K562 (cell line): ENCODE results near the gene INPP4B. TPM values are rescaled to one million over a fixed set of nuclear protein-coding genes. Genes with fewer than 3 reads are reported as not detected.

Source experiments
- ATAC-seq: fragments of 200-7000 bp; cut with Tn5 transposase; 3 replicates; pipeline ENCODE4 v1.9.1; 2020; ENCODE audit warnings: moderate library complexity
- BruUV-seq: library from RNA; stranded (reverse); fragments of 400-500 nt; replicated peaks from 2 replicates; lab custom pipeline; 2021; lab: Mats Ljungman, UMichigan
- CTCF ChIA-PET: fragments of 300-600 bp; formaldehyde crosslinking; extraction: SDS; loops from one replicate; lab custom pipeline; 2021; ENCODE audit warnings: low intra/inter-chr PET ratio; lab: Yijun Ruan, JAX
- POLR2A ChIA-PET: fragments of 300-600, 350-650 bp; sonication (Branson Sonifier 250); formaldehyde crosslinking; extraction: SDS; loops from one replicate; lab custom pipeline; 2021; ENCODE audit warnings: antibody characterized with exemption, inconsistent platforms; lab: Yijun Ruan, JAX
- DNase-seq, 4 experiments: peaks; one replicate each; pipeline versions ENCODE4 v3.0.0 to v3.0.0-alpha.2; 2011 to 2018; ENCODE audit warnings: low spot score in 3 of 4, mixed read lengths in 3 of 4; ENCODE audit errors: extremely low read depth in 1 of 4
- FAIRE-seq: peaks from 2 replicates; lab custom pipeline; 2011; peaks lifted over from hg19 to GRCh38; lab: Jason Lieb, UNC
- H2AFZ ChIP-seq: 2 replicates; pipeline ENCODE4 v1.6.0; 2011; ENCODE audit warnings: low read depth, low read length, control low read depth, inconsistent platforms
- H3K27ac ChIP-seq: fragments of 200-600 bp; 3 replicates; pipeline ENCODE4 v1.8.0; 2011; ENCODE audit warnings: low read depth, mild to moderate bottlenecking, control low read depth, inconsistent platforms, low read length, moderate library complexity, mixed read lengths; ENCODE audit errors: extremely low read depth
- H3K27me3 ChIP-seq, 2 experiments: fragments of 300-600 bp in 1 of 2; 2 replicates in 1 of 2; 3 replicates in 1 of 2; pipeline versions ENCODE4 v1.6.0 to v1.8.0; 2011; ENCODE audit warnings: inconsistent platforms in 2 of 2, low read length in 2 of 2, mild to moderate bottlenecking in 1 of 2, mixed read lengths in 1 of 2, moderate library complexity in 1 of 2; ENCODE audit not compliant: control insufficient read depth in 2 of 2, insufficient read depth in 2 of 2
- H3K36me3 ChIP-seq: fragments of 300-600 bp; 3 replicates; pipeline ENCODE4 v1.8.0; 2011; ENCODE audit warnings: mild to moderate bottlenecking, low read length, inconsistent platforms; ENCODE audit not compliant: control insufficient read depth, insufficient read depth
- H3K4me1 ChIP-seq, 2 experiments: fragments of 200-600 bp in 1 of 2; replicated peaks in 1 of 2; 2 replicates in 1 of 2; 3 replicates in 1 of 2; pipeline versions ENCODE4 v1.5.1 to v1.8.0; 2011; ENCODE audit warnings: inconsistent platforms in 2 of 2, low read length in 2 of 2, mild to moderate bottlenecking in 1 of 2, mixed read lengths in 1 of 2, moderate library complexity in 1 of 2; ENCODE audit not compliant: control insufficient read depth in 2 of 2, insufficient read depth in 2 of 2
- H3K4me2 ChIP-seq: 2 replicates; pipeline ENCODE4 v1.6.1; 2011; ENCODE audit warnings: low read length, control low read depth, inconsistent platforms, mixed read lengths; ENCODE audit not compliant: insufficient read depth
- H3K4me3 ChIP-seq: fragments of 200-600 bp; sonication (generic), shearing (Covaris generic); 2 replicates; pipeline ENCODE4 v1.5.1; 2016; ENCODE audit warnings: control low read depth, inconsistent platforms
- H3K79me2 ChIP-seq: fragments of 200-600 bp; 3 replicates; pipeline ENCODE4 v1.8.0; 2011; ENCODE audit warnings: low read length, inconsistent platforms; ENCODE audit not compliant: control insufficient read depth, insufficient read depth
- H3K9ac ChIP-seq, 2 experiments: 2 replicates each; pipeline versions ENCODE4 v1.6.0 to v1.6.1; 2011; ENCODE audit warnings: low read depth in 2 of 2, low read length in 2 of 2, control low read depth in 1 of 2, inconsistent platforms in 1 of 2, mild to moderate bottlenecking in 1 of 2, mixed read lengths in 1 of 2; ENCODE audit not compliant: insufficient read depth in 1 of 2
- H3K9me1 ChIP-seq: one replicate; pipeline ENCODE4 v1.6.0; 2011; ENCODE audit warnings: inconsistent platforms, mild to moderate bottlenecking, low read length, moderate library complexity; ENCODE audit not compliant: control insufficient read depth, insufficient read depth
- H3K9me3 ChIP-seq: replicated peaks from 2 replicates; pipeline ENCODE4 v1.5.1; 2011; ENCODE audit warnings: low read depth, low read length, inconsistent platforms; ENCODE audit not compliant: control insufficient read depth, insufficient read depth
- H4K20me1 ChIP-seq: replicated peaks from 2 replicates; pipeline ENCODE4 v1.6.1; 2011; ENCODE audit warnings: low read length, inconsistent platforms, mixed read lengths; ENCODE audit not compliant: control insufficient read depth, insufficient read depth
- BMI1 ChIP-seq: fragments of 150-350 bp; IDR thresholded peaks from 2 replicates; pipeline ENCODE4 v1.6.1; 2014; ENCODE audit warnings: low read length
- CC2D1A ChIP-seq: fragments of 450-650 bp; IDR thresholded peaks from 2 replicates; pipeline ENCODE4 v1.6.1; 2017; ENCODE audit warnings: mild to moderate bottlenecking
- ETV1 ChIP-seq: fragments of 450-650 bp; conservative IDR thresholded peaks from 2 replicates; pipeline ENCODE4 v1.6.1; 2016; ENCODE audit warnings: missing genetic modification characterization, control low read depth, low read depth, missing compliant biosample characterization
- EWSR1 ChIP-seq: fragments of 450-650 bp; IDR thresholded peaks from 2 replicates; pipeline ENCODE4 v1.6.1; 2018; ENCODE audit warnings: borderline replicate concordance, mild to moderate bottlenecking, low read depth, moderate library complexity; ENCODE audit not compliant: partially characterized antibody
- EZH2 ChIP-seq: IDR thresholded peaks from 2 replicates; pipeline ENCODE4 v1.6.1; 2012; ENCODE audit warnings: low read depth, mild to moderate bottlenecking, inconsistent platforms, low read length, borderline replicate concordance
- GABPB1 ChIP-seq: sonication (generic); formaldehyde crosslinking; IDR thresholded peaks from 2 replicates; pipeline ENCODE4 v1.8.0; 2022; ENCODE audit warnings: mild to moderate bottlenecking, missing genetic modification reagents
- HMBOX1 ChIP-seq: sonication (generic); IDR thresholded peaks from 2 replicates; pipeline ENCODE4 v1.6.1; 2016
- KHSRP ChIP-seq: fragments of 450-650 bp; IDR thresholded peaks from 2 replicates; pipeline ENCODE4 v1.6.1; 2017
- MEF2A ChIP-seq: IDR thresholded peaks from 2 replicates; pipeline ENCODE4 v1.6.1; 2011; ENCODE audit warnings: low read depth, mild to moderate bottlenecking, low read length, moderate library complexity; ENCODE audit not compliant: control insufficient read depth
- NFATC3 ChIP-seq: fragments of 450-650 bp; IDR thresholded peaks from 2 replicates; pipeline ENCODE4 v1.6.1; 2017; ENCODE audit warnings: mild to moderate bottlenecking
- TBL1XR1 ChIP-seq, 2 experiments: IDR thresholded peaks; 2 replicates each; pipeline ENCODE4 v1.6.1; 2012; ENCODE audit warnings: improper control_type of control experiment in 2 of 2, low read length in 2 of 2, mild to moderate bottlenecking in 1 of 2
- ZNF561 ChIP-seq: fragments of 450-650 bp; formaldehyde crosslinking; conservative IDR thresholded peaks from 2 replicates; pipeline ENCODE4 v1.4.0; 2020; ENCODE audit warnings: mild to moderate bottlenecking, moderate library complexity
- WGBS: fragments of 100-300 bp; shearing (Covaris generic); methylation state at CpG from one replicate; pipeline ENCODE4 v1.1.6; 2016; ENCODE audit warnings: low coverage, mixed read lengths; ENCODE audit not compliant: insufficient coverage; ENCODE audit errors: missing lambda C conversion rate; 5-methylcytosine and 5-hydroxymethylcytosine counted together
- in situ Hi-C: fragments of 300-500 bp; cut with MboI; formaldehyde crosslinking; loops from 4 replicates; pipeline ENCODE4 v1.15.0; 2018; ENCODE audit warnings: inconsistent platforms, mixed read lengths
- intact Hi-C: fragments of 100-400 bp; cut with micrococcal nuclease; formaldehyde crosslinking; loops from 2 replicates; pipeline ENCODE4 v1.14.2; 2022
- polyA plus RNA-seq, 8 experiments: library from polyadenylated mRNA; depleted of rRNA in 4 of 8; stranded (reverse) in 5 of 8; unstranded in 3 of 8; fragments of >200 nt; fragmentation: Nextera tagmentation in 2 of 8; fragmentation: Illumina TruSeq in 1 of 8; extraction: Ambion mirVana in 2 of 8; extraction: Trizol in 1 of 8; gene quantifications; 2 replicates each; pipeline versions ENCODE4 v1.2.1 to v1.2.3, GENCODE V29; 2011 to 2014; ENCODE audit warnings: inconsistent platforms in 1 of 8, missing spikeins in 1 of 8
- total RNA-seq, 7 experiments: library from RNA; depleted of rRNA in 6 of 7; stranded (reverse); fragments of >200 nt in 6 of 7; fragmentation: Illumina TruSeq in 2 of 7; extraction: Trizol in 2 of 7; gene quantifications; 2 replicates each; pipeline versions ENCODE4 v1.2.1 to v1.2.3, GENCODE V29; 2011 to 2021; ENCODE audit warnings: low replicate concordance in 1 of 7
- TF ChIP-seq, protein P1 (sequence below): IDR thresholded peaks from 2 replicates; pipeline ENCODE4 v1.6.1; 2012; ENCODE audit warnings: low read depth, low read length, improper control_type of control experiment, borderline replicate concordance
- TF ChIP-seq, protein P2 (sequence below): fragments of 250-450 bp; sonication (Bioruptor Pico); IDR thresholded peaks from 2 replicates; pipeline ENCODE4 v1.5.0; 2022; ENCODE audit warnings: mild to moderate bottlenecking

Gene INPP4B
- total and polyA plus RNA-seq, 9 of the 15 experiments (the other 6 are each of a cell fraction or from before 2014, with no cell fraction given) = 0.04 to 0.11 TPM; not detected in 7

- in situ Hi-C loops (no loop called here), intact Hi-C loops (no loop called here)
- no TSS peak for BruUV-seq
- H3K9me3 ChIP-seq = 0 out of 2 replicates have a peak, but pooled peaks cover 2% of the 10 kb centered on the region
- H4K20me1 ChIP-seq = no peaks in the 10 kb centered on the region
- no peak overlapping the region for H2AFZ ChIP-seq
- CTCF ChIA-PET = no interaction called here
- no peaks in the 10 kb centered on the region for H3K4me1 ChIP-seq
- no peaks in the 10 kb centered on the region for H3K9me1 ChIP-seq
- no peak overlapping the region for H3K9ac ChIP-seq
- H3K27me3 ChIP-seq = no peaks in the 10 kb centered on the region
- H3K4me2 ChIP-seq = no peak overlapping the region
- WGBS = 3% methylated on average over 2 of the region's 2 CpGs
- H3K4me3 ChIP-seq = no peak overlapping the region
- ATAC-seq (no peak), FAIRE-seq (no peak), DNase-seq (no peak)
- no peaks in the 10 kb centered on the region for H3K79me2 ChIP-seq
- H3K27ac ChIP-seq = no peak overlapping the region
- TF ChIP-seq MEF2A (no peak), CC2D1A (no peak), GABPB1 (CRISPR knock-in tag) (no peak), ETV1 (tag) (no peak), EZH2 (no peak), EWSR1 (no peak), HMBOX1 (no peak), TBL1XR1 (IDR thresholded peaks at IDR 0.05; ENCODE audit: low read length in 2 of 2) (no peak), ZNF561 (CRISPR knock-in tag) (no peak), KHSRP (no peak), NFATC3 (no peak), BMI1 (no peak)
- TF ChIP-seq, protein P1, sequence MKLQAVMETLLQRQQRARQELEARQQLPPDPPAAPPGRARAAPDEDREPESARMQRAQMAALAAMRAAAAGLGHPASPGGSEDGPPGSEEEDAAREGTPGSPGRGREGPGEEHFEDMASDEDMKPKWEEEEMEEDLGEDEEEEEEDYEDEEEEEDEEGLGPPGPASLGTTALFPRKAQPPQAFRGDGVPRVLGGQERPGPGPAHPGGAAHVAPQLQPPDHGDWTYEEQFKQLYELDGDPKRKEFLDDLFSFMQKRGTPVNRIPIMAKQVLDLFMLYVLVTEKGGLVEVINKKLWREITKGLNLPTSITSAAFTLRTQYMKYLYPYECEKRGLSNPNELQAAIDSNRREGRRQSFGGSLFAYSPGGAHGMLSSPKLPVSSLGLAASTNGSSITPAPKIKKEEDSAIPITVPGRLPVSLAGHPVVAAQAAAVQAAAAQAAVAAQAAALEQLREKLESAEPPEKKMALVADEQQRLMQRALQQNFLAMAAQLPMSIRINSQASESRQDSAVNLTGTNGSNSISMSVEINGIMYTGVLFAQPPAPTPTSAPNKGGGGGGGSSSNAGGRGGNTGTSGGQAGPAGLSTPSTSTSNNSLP = no peak
- TF ChIP-seq, protein P2, sequence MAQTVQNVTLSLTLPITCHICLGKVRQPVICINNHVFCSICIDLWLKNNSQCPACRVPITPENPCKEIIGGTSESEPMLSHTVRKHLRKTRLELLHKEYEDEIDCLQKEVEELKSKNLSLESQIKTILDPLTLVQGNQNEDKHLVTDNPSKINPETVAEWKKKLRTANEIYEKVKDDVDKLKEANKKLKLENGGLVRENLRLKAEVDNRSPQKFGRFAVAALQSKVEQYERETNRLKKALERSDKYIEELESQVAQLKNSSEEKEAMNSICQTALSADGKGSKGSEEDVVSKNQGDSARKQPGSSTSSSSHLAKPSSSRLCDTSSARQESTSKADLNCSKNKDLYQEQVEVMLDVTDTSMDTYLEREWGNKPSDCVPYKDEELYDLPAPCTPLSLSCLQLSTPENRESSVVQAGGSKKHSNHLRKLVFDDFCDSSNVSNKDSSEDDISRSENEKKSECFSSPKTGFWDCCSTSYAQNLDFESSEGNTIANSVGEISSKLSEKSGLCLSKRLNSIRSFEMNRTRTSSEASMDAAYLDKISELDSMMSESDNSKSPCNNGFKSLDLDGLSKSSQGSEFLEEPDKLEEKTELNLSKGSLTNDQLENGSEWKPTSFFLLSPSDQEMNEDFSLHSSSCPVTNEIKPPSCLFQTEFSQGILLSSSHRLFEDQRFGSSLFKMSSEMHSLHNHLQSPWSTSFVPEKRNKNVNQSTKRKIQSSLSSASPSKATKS = no peak
- no peaks in the 10 kb centered on the region for H3K36me3 ChIP-seq
- POLR2A ChIA-PET = interaction anchor here (0.6 kb wide), 1 partner anchor 26 kb away, joined by 3 read pairs; no protein-coding TSS in a partner anchor
Measured at GRCh38 chr4:142728233-142728632, 117.9 kb downstream of the INPP4B start.
